Measurements from ENCODE around the gene NAPSA.
A peak's percentile ranks its signal among the peaks of the same experiment; 100 is the strongest.

NAPSA gene

DNA sequence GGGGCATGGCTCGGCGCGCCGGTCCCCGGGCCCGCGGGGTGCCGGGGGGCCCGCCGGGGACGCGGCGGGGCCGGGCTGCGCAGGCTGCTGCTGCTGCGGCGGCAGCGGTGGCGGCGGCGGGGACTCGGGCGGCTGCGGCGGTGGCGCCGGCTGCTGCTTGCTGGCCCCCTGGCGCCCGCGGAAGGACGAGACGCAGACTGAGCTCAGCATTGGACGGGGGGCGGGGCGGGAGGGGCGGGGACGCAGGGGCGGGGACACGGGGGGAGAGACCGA is 36.6 kb downstream of the NAPSA start:
- no peak overlapping the region for H3K27ac ChIP-seq (ENCODE audit: low read depth, low read length)
- H3K4me3 ChIP-seq (ENCODE audit: low read depth, low read length), result peak overlapping the region; percentile 59; the same call in 1 of the 2 replicates
- H3K27me3 ChIP-seq (ENCODE audit: control insufficient read depth, insufficient read depth, low read length), result peaks cover 20% of the 10 kb centered on the region
- H3K9me3 ChIP-seq (ENCODE audit: control insufficient read depth, insufficient read depth, low read length), result no peaks in the 10 kb centered on the region
- H3K9ac ChIP-seq (ENCODE audit: low read depth, low read length), result no peak overlapping the region
- peaks cover under 1% of the 10 kb centered on the region for H3K36me3 ChIP-seq (ENCODE audit: control insufficient read depth, insufficient read depth, low read length)
- peaks cover 16% of the 10 kb centered on the region for H3K4me1 ChIP-seq (ENCODE audit: control insufficient read depth, insufficient read depth, low read length)

DNA sequence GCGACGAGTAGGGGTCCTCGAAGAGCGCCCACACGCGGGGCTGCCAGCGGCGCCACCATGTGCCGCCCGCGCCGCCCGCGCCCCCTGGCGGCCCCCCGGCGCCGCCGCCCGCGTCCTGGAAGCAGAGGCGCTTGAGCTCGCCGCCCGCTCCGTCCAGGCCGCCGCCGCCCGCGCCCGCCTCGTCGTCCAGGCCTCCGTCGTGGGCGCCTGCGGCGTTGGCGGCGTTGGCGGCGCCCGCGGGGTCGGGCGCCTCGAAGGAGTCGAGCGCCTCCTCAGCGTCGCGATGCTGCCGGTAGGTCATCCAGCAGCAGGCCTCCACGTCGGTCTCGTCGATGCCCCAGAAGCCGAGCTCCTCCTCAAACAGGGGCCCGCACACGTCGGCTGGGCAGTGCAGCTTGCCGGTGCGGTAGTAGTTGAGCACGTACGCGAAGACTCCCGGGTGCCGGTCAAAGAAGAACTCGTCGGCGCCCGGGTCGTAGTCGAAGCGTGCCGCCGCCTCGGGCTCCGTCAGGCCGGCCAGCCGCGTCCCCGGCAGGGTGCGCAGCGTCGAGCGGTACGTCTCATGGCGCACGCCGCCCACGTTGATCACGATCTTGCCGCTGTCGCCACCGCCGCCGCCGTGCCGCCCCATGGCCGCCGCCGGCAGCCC is 37.1 kb downstream of the NAPSA start:
- peak overlapping the region; percentile 33; the same call in 1 of the 2 replicates for H3K9ac ChIP-seq (ENCODE audit: low read depth, low read length)
- H3K4me3 ChIP-seq (ENCODE audit: low read depth, low read length), result peak overlapping the region; percentile 59
- H3K36me3 ChIP-seq (ENCODE audit: control insufficient read depth, insufficient read depth, low read length), result peaks cover 5% of the 10 kb centered on the region
- H3K4me1 ChIP-seq (ENCODE audit: control insufficient read depth, insufficient read depth, low read length), result peaks cover 16% of the 10 kb centered on the region
- H3K27me3 ChIP-seq (ENCODE audit: control insufficient read depth, insufficient read depth, low read length), result peaks cover 20% of the 10 kb centered on the region
- no peak overlapping the region for H3K27ac ChIP-seq (ENCODE audit: low read depth, low read length)
- no peaks in the 10 kb centered on the region for H3K9me3 ChIP-seq (ENCODE audit: control insufficient read depth, insufficient read depth, low read length)

DNA sequence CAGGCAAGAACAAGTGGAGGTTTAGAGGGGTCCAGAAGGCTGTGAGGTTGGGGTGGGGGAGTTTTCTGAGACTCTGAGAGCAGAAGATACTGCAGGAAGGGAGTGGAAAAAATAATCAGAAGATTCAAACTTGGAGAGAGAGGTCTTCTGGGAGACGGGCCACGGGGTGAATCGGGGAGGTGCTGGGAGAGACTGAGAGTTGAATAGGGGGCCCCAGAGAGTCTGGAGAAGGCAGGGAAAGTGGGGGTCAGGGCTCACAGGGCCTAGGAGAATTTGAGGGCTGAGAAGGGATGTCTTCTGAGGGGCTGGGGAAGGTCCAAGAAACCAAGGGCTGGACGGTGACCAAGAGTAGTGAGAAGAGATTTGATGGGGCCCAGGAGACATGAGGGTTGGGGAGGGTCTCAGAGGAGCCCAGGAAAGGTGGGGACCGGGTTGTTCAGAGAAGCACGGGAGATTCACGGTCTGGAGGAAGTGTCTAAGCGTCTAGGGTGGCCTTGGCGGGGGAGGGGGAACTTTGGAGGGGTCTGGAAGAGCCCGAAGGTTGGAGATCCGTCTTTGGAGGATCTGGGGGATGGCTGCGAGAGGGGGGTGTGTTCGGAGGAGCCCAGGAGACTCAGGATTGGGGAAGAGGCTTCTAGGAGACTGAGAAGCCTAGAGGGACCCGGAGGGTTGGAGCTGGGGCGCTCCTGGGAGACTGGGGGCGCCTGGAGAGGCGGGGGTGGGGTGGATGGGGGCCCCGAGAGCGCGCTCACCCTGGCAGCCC is 37.8 kb downstream of the NAPSA start:
- Histone ChIP-seq H3K36me3 (ENCODE audit: control insufficient read depth, insufficient read depth, low read length) (peaks cover 8% of the 10 kb centered on the region), H3K27me3 (ENCODE audit: control insufficient read depth, insufficient read depth, low read length) (peaks cover 20% of the 10 kb centered on the region), H3K4me3 (ENCODE audit: low read depth, low read length) (peak overlapping the region; percentile 56), H3K27ac (ENCODE audit: low read depth, low read length) (no peak overlapping the region), H3K9ac (ENCODE audit: low read depth, low read length) (no peak overlapping the region), H3K4me1 (ENCODE audit: control insufficient read depth, insufficient read depth, low read length) (peaks cover 16% of the 10 kb centered on the region), H3K9me3 (ENCODE audit: control insufficient read depth, insufficient read depth, low read length) (no peaks in the 10 kb centered on the region)

GRCh38 chr19:50327013-50327412 is 38.4 kb downstream of the NAPSA start:
- H3K27me3 ChIP-seq (ENCODE audit: control insufficient read depth, insufficient read depth, low read length), result peaks cover 20% of the 10 kb centered on the region
- no peak overlapping the region for H3K9ac ChIP-seq (ENCODE audit: low read depth, low read length)
- H3K4me3 ChIP-seq (ENCODE audit: low read depth, low read length), result peak overlapping the region; percentile 56
- H3K9me3 ChIP-seq (ENCODE audit: control insufficient read depth, insufficient read depth, low read length), result no peaks in the 10 kb centered on the region
- peaks cover 8% of the 10 kb centered on the region for H3K36me3 ChIP-seq (ENCODE audit: control insufficient read depth, insufficient read depth, low read length)
- no peak overlapping the region for H3K27ac ChIP-seq (ENCODE audit: low read depth, low read length)
- peaks cover 11% of the 10 kb centered on the region for H3K4me1 ChIP-seq (ENCODE audit: control insufficient read depth, insufficient read depth, low read length)

DNA sequence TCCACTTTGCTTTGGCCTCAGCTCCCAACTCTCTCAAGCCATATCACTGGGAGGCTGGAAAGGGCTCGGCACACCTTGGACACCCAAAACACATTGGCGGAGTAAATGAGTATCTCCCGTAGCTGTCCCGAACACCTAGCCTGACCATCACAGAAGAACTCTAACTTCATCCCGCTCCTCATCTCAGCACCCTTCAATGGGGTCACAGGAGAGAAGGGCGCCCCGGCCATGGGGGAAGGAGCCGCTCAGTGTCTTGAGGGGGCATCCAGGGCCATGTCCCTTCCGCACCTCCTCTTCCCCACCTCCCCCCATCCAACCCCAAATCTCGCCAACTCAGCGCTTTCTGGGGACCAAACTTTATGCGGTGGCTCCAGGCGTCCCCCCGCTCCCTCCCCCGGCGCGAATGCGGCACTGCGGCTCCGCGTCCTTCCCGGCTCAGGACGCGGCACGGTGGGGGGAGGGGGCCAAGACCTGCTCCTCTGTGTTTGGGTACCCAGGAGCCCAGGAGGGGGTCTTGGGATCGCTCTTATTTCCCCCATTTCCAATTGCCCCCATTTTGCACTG is 39.3 kb downstream of the NAPSA start:
- Histone ChIP-seq H3K9ac (ENCODE audit: low read depth, low read length) (no peak overlapping the region), H3K27ac (ENCODE audit: low read depth, low read length) (peak overlapping the region; percentile 39), H3K27me3 (ENCODE audit: control insufficient read depth, insufficient read depth, low read length) (peaks cover 20% of the 10 kb centered on the region), H3K4me1 (ENCODE audit: control insufficient read depth, insufficient read depth, low read length) (peaks cover 5% of the 10 kb centered on the region), H3K36me3 (ENCODE audit: control insufficient read depth, insufficient read depth, low read length) (peaks cover 8% of the 10 kb centered on the region), H3K4me3 (ENCODE audit: low read depth, low read length) (peak overlapping the region; percentile 56), H3K9me3 (ENCODE audit: control insufficient read depth, insufficient read depth, low read length) (no peaks in the 10 kb centered on the region)

GRCh38 chr19:50325310-50326100 is 39.9 kb downstream of the NAPSA start:
- H3K9me3 ChIP-seq (ENCODE audit: control insufficient read depth, insufficient read depth, low read length), result no peaks in the 10 kb centered on the region
- peak overlapping the region; percentile 56 for H3K4me3 ChIP-seq (ENCODE audit: low read depth, low read length)
- H3K4me1 ChIP-seq (ENCODE audit: control insufficient read depth, insufficient read depth, low read length), result peaks cover 5% of the 10 kb centered on the region
- peaks cover 20% of the 10 kb centered on the region for H3K27me3 ChIP-seq (ENCODE audit: control insufficient read depth, insufficient read depth, low read length)
- no peak overlapping the region for H3K27ac ChIP-seq (ENCODE audit: low read depth, low read length)
- H3K36me3 ChIP-seq (ENCODE audit: control insufficient read depth, insufficient read depth, low read length), result peaks cover 8% of the 10 kb centered on the region
- no peak overlapping the region for H3K9ac ChIP-seq (ENCODE audit: low read depth, low read length)

- H3K4me1 ChIP-seq (ENCODE audit: control insufficient read depth, insufficient read depth, low read length), result peaks cover 5% of the 10 kb centered on the region
- H3K9ac ChIP-seq (ENCODE audit: low read depth, low read length), result no peak overlapping the region
- H3K27me3 ChIP-seq (ENCODE audit: control insufficient read depth, insufficient read depth, low read length), result peaks cover 20% of the 10 kb centered on the region
- H3K27ac ChIP-seq (ENCODE audit: low read depth, low read length), result no peak overlapping the region
- no peaks in the 10 kb centered on the region for H3K9me3 ChIP-seq (ENCODE audit: control insufficient read depth, insufficient read depth, low read length)
- H3K36me3 ChIP-seq (ENCODE audit: control insufficient read depth, insufficient read depth, low read length), result peaks cover 8% of the 10 kb centered on the region
- H3K4me3 ChIP-seq (ENCODE audit: low read depth, low read length), result no peak overlapping the region
Observed at GRCh38 chr19:50324331-50324730, 41.1 kb downstream of the NAPSA start.

GRCh38 chr19:50323782-50324133 is 41.7 kb downstream of the NAPSA start:
- Histone ChIP-seq H3K27ac (ENCODE audit: low read depth, low read length) (no peak overlapping the region), H3K9ac (ENCODE audit: low read depth, low read length) (no peak overlapping the region), H3K36me3 (ENCODE audit: control insufficient read depth, insufficient read depth, low read length) (peaks cover 8% of the 10 kb centered on the region), H3K4me1 (ENCODE audit: control insufficient read depth, insufficient read depth, low read length) (peaks cover 5% of the 10 kb centered on the region), H3K4me3 (ENCODE audit: low read depth, low read length) (no peak overlapping the region), H3K9me3 (ENCODE audit: control insufficient read depth, insufficient read depth, low read length) (no peaks in the 10 kb centered on the region), H3K27me3 (ENCODE audit: control insufficient read depth, insufficient read depth, low read length) (peaks cover 20% of the 10 kb centered on the region)

- H3K27me3 ChIP-seq (ENCODE audit: control insufficient read depth, insufficient read depth, low read length), result peaks cover 15% of the 10 kb centered on the region
- H3K27ac ChIP-seq (ENCODE audit: low read depth, low read length), result no peak overlapping the region
- H3K36me3 ChIP-seq (ENCODE audit: control insufficient read depth, insufficient read depth, low read length), result peaks cover 8% of the 10 kb centered on the region
- no peak overlapping the region for H3K4me3 ChIP-seq (ENCODE audit: low read depth, low read length)
- H3K9ac ChIP-seq (ENCODE audit: low read depth, low read length), result no peak overlapping the region
- peaks cover 5% of the 10 kb centered on the region for H3K4me1 ChIP-seq (ENCODE audit: control insufficient read depth, insufficient read depth, low read length)
- no peaks in the 10 kb centered on the region for H3K9me3 ChIP-seq (ENCODE audit: control insufficient read depth, insufficient read depth, low read length)
Observed at GRCh38 chr19:50322931-50323781, 42.3 kb downstream of the NAPSA start.

GRCh38 chr19:50322234-50322633 is 43.2 kb downstream of the NAPSA start:
- Histone ChIP-seq H3K9ac (ENCODE audit: low read depth, low read length) (no peak overlapping the region), H3K9me3 (ENCODE audit: control insufficient read depth, insufficient read depth, low read length) (no peaks in the 10 kb centered on the region), H3K27me3 (ENCODE audit: control insufficient read depth, insufficient read depth, low read length) (peaks cover 8% of the 10 kb centered on the region), H3K36me3 (ENCODE audit: control insufficient read depth, insufficient read depth, low read length) (peaks cover 8% of the 10 kb centered on the region), H3K4me1 (ENCODE audit: control insufficient read depth, insufficient read depth, low read length) (peaks cover 5% of the 10 kb centered on the region), H3K27ac (ENCODE audit: low read depth, low read length) (no peak overlapping the region), H3K4me3 (ENCODE audit: low read depth, low read length) (no peak overlapping the region)

Data from HUES48 (cell line).